T-helper 22 cell (primary cell): ENCODE measurements around the gene DCX.
"Not testable (repeated sequence)": the region's sequence is repeated elsewhere in the genome, so short reads cannot be mapped to it uniquely, and the experiment has no call there.

Experiments
- DNase-seq: peaks from one replicate; pipeline ENCODE4 v3.0.0-alpha.2; 2020; ENCODE audit warnings: low read depth

DCX gene

DNA sequence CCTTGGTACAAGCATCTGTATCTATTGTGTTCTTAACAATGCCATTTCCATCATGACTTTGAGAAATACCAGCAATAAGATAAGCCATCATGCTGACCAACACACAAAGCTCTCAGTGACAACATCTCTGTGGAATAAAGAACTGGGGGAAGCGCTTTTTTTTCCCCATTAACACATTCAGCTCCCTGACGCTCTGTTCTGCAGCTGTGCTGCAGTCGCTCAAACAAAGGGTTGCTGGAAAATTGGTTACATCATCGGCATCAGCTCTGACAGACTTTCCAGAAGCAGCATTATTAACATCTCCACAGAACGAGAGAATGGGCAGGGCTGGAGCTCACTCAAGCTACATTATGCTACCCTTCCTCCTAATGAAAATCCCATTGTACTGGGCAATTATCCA is 39.9 kb downstream of the DCX start:
- DNase-seq, result no peak

DNA sequence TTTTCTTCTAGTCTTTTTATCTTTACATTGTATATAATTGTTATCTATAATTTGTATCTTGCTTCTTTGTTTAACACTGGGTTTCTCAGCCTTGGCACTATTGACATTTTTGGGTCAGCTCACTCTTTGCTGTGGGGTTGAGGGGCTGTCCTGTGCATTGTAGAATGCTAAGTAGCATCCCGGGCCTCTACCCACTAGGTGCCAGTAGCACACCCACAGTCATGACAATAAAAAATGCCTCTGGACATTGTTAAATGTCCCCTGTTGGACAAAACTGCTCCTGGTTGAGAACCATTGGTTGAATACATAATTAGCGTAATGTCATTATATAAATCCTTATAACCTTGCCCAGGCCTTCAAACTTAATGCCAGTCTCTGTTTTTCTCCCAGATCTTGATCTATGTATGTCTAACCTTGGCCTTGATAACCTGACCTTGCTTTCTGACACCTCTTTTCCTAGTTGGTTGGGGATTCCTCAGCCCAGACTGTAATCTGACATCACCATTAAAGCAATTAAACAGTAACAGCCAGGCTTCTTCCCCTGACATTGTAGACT is 46.1 kb downstream of the DCX start:
- DNase-seq, result no peak

DNA sequence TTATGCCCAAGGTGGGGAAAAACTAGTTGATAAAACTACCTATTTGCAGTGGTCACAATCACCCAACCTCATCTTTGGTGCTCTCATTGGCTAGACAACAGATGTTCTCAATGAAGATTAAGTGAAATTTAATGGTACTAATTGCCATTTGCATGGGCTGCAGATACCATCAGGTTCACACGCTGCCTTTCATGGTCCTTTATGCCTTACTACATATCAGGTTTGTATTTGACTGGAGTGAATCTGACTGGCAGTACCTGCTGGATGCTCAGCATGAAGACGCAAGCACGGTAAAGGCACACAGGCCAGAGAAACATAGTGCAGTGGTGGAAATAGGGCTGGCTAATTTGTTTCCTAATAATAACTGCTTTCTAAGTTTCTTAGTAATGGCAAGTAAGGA is 48.3 kb downstream of the DCX start:
- DNase-seq, result no peak

DNA sequence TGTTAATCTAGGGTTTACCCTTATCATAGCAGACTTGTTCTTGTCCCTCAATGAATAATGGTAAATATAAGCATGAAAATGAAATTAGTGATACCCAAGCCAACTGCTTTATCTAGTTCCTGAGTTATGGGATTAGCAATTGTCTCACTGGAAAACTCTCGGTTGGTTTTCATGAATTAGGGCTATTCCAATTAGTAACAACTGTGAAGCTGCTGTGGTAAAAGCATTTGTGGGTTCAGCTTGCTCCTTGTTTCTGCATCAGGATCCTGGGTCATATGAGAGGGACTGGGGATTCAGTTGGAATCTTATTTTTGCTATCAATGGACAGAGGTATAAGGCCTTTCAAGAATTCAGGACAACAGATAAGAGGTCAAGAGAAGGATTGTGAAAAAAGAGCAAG is 50.2 kb downstream of the DCX start:
- DNase-seq, result no peak

DNA sequence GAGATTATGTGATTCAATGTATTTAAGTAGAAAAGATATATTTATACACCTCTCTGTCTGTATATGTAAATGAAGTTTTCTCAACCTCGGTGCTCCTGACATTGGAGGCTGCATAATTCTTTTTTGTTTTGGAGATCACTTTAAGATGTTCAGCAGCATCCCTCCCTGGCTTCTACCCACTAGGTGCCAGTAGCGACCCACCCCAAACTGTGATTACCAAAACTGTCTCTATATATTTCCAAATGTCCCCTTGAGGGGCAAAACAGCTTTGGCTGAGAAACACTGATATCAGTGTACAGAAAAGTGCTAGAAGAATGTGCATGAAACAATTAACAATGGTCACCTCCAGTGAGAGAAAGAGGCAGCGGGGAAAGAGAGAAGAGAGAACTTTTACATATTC is 51.2 kb downstream of the DCX start:
- DNase-seq, result no peak

DNA sequence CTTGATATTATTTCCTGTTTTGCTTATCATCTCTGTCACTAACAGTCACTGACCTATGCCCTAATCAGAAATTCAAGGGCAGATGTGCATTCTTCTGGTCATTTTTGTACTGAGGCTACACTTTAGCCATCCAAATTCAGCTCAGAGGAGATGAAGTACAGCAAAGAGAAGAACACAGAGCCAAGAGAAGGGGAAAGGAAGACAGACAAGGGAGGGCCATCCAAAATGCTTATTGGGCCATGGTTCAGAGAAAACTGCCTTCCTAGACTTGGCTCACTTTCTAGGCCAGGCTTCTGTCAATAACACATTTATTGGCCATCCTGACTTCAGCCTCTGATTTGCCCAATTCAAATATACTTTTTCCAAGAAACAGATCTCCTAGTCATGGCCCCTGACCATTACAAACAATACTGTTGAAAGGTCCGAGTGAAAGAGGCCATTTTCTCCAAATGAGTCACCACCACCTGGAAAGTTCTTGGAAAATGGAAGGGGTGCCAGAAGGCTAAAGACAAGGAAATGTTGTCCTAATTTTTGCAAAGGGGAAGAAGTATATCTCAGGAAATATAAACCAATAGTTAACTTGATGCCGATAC is 56.4 kb downstream of the DCX start:
- no peak for DNase-seq

DNA sequence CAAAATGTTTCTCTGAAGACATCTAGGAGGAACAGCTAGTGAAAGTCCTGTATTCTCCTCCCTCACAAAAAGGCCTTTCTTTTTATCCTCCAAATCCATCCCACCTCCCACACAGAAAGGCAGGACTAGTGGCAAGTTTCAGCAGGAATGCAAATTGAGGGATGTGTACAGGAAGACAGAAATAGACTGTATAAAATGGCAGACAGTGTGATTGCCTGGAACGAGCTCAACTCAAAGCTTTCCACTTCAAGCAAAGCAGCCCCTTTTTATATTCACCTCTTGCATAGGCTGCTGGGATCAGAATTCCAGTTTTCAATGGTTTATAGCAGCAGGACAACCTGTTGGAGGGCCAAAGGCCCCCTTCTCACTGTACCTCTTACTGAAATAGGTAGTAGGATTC is 57.5 kb downstream of the DCX start:
- DNase-seq, result no peak

DNA sequence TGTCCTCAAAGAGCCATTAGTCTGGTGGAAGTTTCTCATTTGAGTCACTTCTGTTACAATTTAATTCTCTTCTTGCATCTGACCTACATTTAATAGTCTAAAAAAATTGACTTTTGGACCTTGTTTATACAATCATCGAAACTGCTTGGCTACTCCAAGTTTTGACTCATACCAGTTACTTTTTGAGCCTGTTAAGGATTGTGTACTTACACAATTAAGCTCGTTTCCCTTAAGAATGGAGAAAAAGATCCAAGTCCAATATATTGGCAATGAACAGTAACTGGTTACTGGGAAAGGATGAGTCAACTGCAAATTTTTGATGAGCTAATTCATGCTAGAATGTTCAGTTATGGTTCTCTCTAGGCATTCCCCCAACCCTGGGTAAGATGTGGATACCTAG is 58.2 kb downstream of the DCX start:
- DNase-seq, result no peak

DNA sequence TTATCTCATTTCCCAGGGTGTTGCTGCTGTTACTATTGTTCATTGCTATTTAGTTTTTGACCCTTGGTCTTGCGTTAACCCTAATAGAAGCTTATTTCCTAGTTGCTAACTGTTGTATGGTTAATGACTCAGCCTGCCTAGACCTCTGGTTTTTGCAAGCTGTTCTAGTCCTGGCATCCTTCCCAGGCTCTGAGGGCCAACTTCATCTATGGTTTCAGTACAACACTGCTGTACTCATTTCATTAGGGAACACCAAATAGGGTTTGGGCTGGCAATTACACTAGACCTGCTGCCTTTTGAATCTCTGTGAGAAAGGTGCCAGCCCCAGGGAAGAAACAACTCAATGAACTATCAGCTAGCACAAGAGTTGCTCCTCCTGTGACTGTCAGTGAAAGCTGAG is 59.6 kb downstream of the DCX start:
- no peak for DNase-seq

DNA sequence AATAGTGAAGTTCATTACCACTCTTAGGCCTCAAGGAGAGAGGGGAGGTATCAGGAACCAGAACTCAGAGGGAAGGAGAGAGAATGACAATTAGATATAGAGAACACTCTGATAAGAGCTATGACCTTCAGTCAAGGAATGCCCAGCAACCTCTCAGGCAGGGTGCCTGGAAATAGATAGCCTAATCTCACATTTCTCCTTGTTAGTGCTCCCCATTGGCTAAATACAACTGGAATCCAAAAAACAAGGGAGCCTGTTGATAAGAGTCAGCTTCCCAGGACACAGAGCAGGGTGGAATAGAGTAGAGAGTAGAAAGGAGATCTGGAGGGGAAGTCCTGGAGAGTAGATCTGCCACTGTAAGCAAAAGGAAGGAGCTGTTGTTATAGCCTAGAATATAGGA is 62.1 kb downstream of the DCX start:
- no peak for DNase-seq

DNA sequence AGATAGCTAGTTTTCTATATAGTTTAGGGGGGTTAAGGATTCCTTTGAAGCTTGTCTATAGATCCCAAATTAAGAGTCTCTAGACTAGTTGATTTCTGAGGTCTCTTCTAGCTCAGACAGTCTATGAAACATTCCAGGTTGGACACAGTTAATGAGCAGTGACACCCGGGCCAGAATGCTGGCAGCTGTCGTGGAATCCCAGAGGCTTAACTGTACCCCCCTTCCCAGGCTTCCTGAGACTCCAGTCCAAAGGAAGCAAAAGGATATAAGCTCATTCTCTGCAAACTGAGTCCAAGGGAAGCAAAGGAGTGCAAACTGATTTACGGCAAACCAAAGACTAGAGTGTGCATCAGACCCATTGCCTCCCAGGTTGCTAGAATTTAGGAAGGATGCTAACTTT is 62.9 kb downstream of the DCX start:
- no peak for DNase-seq

DNA sequence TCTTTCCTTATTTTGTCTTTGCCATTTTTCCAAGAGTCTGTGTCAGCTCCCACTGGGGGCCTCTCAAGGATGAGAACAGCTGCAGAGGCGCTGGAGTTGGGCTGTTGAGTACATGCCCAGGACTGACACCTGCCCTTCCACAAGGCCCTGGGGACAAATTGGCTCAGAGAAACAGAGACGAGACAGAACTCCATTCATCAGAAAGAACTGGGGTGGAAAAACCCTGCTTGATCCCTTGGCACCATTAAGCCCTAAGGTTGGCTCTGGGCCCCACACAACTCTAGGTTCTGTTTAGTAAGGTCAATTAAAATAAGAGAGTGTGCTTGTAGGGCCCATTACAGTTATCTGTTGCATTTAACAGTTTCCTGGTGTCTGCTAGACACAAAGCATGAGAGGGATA is 63.6 kb downstream of the DCX start:
- no peak for DNase-seq

DNA sequence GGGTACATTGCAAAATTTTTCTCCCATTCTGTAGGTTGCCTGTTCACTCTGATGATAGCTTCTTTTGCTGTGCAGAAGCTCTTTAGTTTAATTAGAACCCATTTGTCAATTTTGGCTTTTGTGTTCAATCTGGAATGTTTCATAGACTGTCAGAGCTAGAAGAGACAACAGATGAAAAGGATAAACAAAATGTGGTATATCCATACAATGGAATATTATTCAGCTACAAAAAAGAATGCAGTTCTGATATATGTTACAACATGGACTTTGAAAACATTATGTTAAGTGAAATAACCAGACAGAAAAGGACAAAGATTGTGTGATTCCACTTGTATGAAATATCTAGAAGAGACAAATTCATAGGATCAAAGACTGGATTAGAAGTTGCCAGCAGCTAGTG is 65.8 kb downstream of the DCX start:
- not testable (repeated sequence) for DNase-seq

DNA sequence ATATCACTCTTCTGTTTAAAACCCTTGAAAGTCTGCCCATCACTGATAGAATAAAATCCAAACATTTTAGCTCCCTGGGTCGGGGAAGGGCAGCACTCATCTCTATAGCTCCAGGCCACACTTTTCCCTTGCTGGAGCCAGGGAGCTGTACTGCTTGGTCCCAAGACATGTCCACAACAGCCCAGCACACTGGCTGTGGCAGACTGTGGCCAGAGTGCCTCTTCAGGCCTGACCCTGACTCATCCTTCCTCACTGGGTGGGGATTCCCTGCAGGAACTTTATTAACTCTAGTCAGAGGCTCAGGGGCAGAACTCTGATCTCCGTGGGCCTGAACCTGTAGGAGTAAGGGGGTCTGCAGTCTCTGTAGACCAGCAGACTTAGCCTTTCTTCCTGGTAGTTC is 71.9 kb downstream of the DCX start:
- no peak for DNase-seq

DNA sequence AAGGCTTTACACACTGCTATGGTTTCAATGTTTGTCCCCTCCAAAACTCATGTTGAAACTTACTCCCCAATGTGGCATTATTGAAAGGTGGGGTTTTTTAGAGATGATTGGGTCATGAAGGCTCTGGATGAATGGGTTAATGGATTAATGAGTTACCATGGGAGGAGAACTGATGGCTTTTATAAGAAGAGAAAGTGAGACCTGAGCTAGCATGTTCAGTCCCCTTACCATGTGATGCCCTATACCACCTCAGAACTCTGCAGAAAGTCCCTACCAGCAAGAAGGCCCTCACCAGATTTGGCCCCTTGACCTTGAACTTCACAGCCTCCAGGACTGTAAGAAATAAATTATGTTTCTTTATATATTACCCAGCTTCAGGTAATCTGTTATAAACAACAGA is 72.8 kb downstream of the DCX start:
- DNase-seq, result no peak

DNA sequence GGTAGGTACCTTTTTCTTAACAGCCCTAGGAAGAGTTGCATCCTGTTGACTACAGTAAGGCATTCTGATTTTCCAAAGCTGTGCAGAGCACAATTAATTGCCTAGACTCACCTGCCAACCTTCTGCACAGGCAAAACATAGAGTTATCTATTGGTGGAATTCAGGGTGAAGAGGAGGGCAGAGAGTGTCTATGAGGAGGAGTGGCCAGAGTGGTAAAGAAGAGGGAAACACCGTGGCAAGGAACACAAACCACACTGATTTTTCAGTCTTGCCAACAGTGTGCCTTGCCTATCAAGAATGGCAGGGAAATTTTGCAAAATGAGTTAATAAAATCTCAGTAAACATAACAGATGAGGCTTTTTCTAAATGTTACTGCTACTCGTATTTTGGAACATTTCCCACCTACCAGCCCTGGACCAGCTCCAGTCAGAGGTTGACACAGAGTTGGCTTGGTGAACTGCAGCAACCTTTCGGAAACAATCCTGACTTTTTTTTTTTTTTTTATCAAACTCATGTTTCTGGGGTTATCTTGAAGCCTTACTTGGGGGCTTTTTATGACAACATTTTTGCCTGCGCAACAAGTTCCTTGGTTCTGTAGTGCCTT is 73.8 kb downstream of the DCX start:
- DNase-seq, result no peak

DNA sequence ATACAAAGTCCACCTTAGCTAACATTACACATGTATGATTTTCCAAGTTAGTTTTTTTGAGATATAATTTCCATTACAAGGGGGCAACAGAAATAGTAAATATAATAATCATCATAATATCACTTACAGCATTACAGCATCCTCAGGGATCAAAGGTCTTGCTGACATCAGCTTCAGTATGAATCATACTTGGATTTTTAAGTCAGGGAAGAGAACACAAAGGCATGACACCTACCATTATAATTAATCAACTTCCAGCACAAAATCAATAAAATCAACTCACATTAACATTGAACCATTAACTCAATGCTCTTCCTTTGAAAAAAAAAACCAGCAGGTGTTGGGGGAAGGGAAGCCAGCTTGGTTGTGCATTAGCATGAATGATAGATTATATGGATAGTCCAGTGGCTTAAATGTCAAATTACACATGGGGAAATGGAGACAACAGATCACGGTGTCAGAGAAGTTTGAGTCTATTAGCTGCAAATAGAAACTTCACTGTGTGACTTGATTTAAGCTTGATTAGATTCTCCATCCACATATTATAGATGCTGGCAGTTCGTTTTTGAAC is 74.8 kb downstream of the DCX start:
- DNase-seq, result no peak

DNA sequence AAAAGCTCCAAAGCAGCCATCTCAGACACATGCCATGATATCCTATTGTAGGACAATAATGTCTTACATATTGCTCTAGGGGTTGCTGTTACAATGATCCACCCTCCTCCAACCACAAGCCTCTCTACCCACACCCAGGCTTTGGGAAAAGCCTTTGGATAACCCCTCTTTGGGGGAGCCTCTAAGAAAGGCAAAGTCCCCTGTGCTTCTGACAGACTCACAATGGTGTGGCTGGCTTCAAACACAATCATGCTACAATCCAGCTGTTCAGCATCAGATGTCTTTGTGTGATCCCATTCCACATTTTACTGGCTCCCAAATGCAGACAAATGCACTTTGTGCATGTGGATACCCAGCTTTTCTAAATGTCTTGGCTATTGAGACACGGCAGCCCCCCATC is 75.9 kb downstream of the DCX start:
- DNase-seq, result no peak

DNA sequence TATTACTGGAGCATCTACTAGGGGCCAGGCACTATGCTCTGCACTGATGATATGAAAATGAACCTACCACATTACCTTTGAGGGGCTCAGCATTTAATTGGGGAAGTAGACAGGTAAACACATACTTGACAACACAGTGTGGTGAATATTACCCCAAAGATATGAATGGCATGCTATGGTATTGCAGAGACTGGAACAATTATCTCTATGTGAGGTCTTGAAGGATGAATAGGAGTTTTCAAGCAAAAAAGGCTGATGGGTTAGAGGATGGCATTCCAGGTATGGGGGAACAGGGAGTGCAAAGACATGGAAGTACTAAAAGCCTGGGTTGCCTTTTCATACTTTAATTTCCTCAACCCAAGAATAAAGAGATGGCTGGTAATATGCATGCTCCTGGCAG is 82.6 kb downstream of the DCX start:
- no peak for DNase-seq

DNA sequence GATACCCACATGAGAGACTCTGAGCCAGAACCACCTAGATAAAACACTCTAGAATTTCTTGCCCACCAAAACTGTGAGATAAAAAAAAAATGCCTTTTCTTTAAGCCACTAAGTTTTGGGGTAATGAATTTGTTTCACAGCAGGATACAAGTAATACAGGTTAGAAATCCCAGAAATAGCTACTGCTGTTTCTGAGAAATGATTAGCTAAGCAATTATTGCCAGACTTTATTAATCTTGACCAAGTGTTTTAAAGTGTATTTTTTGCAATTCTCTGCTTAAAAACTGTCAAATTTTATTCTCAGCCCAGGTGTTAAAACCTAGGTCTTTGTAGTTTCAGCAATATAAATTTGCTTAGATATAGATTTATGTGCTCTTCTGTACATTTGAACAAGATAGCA is 83.1 kb downstream of the DCX start:
- DNase-seq, result no peak

DNA sequence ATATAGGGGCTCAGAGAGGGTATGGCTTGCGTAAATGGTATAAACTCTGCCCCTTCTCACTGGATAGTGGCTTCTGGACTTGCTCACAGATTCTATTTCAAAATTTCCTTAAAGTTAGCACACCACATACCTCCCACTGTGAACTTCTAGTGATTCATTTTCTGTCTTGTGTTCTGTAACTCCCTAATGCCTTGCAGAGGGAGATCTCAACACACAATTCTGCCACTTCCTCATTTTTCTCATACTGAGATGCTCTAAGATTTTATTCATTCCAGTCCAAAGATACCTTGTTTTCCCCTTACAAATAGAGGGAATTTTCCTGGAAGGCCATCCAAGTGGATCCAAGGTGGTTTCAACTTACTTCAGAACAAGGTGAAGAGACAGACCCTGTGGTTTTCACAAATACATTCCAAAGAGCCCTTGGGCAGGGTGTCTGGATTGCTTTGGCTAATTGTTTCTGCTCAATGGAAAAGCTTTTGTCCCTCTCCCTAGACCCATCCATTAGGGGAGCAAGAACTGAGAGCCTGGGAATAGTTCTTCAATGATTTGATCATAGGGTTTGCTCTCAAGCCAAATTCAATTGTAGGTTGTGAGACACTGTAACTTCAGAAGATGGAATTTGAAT is 89.6 kb downstream of the DCX start:
- no peak for DNase-seq

DNA sequence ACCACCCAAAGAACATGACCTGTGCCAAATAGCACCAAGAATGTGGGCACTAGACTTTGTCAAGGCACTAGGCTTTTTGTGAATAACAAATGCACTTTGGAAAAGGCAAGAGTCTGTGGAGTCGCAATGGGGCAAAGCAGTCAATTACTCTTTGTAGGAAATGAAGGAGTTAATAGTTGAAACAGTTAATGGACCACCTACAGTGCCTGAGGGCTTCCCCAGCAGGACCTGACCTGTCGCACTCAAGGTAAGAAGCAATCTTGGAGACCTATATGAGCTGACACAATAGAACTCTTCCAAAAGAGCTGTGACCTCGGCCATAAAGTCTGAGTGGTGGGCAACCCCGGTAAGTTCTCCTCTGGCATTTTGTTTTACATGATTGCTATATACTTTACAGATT is 92.5 kb downstream of the DCX start:
- DNase-seq, result no peak

DNA sequence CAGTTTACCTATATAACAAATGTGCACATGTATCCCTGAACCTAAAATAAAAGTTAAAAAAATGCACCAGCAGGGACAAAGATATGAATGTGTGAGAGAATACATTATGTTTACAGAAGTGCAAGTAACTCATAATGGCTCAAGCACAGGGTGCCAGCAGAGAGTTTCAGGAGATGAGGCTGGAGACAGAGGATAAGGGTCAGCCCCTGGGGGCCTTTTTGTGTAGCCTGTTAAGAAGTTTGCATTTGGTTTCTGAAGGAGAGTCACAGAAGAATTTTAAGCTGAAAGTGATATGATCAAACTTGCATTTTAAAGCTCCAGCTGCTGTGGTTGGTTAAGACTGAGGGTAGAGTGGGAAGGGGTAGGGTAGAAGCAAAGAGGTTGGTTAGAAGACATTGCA is 93.1 kb downstream of the DCX start:
- no peak for DNase-seq

DNA sequence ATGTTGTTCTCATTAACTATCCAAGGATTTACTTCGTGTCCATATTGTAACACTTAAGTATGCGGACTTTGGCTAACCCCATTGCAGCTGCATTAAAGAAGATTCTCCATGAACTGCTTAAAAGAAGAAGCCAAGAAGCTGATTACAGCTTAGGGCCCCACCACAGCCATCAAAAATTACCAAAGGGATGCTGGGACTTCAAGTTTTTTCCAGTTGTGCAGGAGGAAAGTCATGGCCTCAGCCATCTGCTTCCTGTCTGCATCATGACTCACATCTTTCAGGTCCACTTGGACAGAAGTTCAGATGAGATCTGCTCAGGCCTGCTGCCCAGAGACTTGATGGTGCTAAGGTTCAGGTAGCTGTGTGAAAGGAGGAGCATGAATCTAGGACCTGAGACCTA is 102.9 kb downstream of the DCX start:
- DNase-seq, result no peak
